Astrocyte of the spinal cord (primary cell): Measurements from ENCODE around the gene AKAP14.
"Not testable (repeated sequence)": the region's sequence is repeated elsewhere in the genome, so short reads cannot be mapped to it uniquely, and the experiment has no call there.

Experiments used
- DNase-seq: peaks from one replicate; pipeline ENCODE4 v3.0.0; 2011; ENCODE audit warnings: low read depth, low spot score
- H3K4me3 ChIP-seq: 2 replicates; pipeline ENCODE4 v1.5.1; 2011; ENCODE audit warnings: low read depth, mild to moderate bottlenecking, low read length, moderate library complexity
- CTCF ChIP-seq: IDR thresholded peaks from 2 replicates; pipeline ENCODE4 v1.5.1; 2012; ENCODE audit warnings: low read depth, mild to moderate bottlenecking, low read length, inconsistent platforms
- in situ Hi-C: cut with HindIII; loops from 2 replicates; pipeline ENCODE4 v1.10.0; 2017; ENCODE audit warnings: low sequenced_read_pairs

Gene AKAP14

GRCh38 chrX:119954374-119954773, 58.7 kb downstream of the AKAP14 start:
- in situ Hi-C loops: no loop called here
- no peak overlapping the region for H3K4me3 ChIP-seq
- no peak for TF ChIP-seq CTCF
- DNase-seq: no peak

- in situ Hi-C loops, H3K4me3 ChIP-seq, DNase-seq: not testable (repeated sequence)
These were observed 60.3 kb downstream of the AKAP14 start for GRCh38 chrX:119955807-119956570.

- in situ Hi-C loops: no loop called here
- no peak for TF ChIP-seq CTCF
- no peak for DNase-seq
These were observed 64.9 kb downstream of the AKAP14 start for GRCh38 chrX:119960625-119961024.

GRCh38 chrX:119966837-119967236, 71.1 kb downstream of the AKAP14 start:
- H3K4me3 ChIP-seq, in situ Hi-C loops, DNase-seq: not testable (repeated sequence)

More at GRCh38 chrX:119960625-119961024, 64.9 kb downstream of the AKAP14 start:
- no peak overlapping the region for H3K4me3 ChIP-seq
